MCF 10A (cell line): Measurements from ENCODE around the gene MACROD1. TPM values are rescaled to one million over a fixed set of nuclear protein-coding genes. Genes with fewer than 3 reads are reported as not detected.

Source experiments
- BruUV-seq: library from RNA; stranded (reverse); fragments of 400-500 nt; replicated peaks from 2 replicates; lab custom pipeline; 2021; lab: Mats Ljungman, UMichigan
- CTCF ChIA-PET: fragments of 300-600 bp; sonication (Branson Sonifier 250); formaldehyde crosslinking; extraction: SDS; loops from one replicate; lab custom pipeline; 2021; ENCODE audit warnings: antibody characterized with exemption, inconsistent platforms; lab: Yijun Ruan, JAX
- POLR2A ChIA-PET: fragments of 300-600, 350-650 bp; sonication (Branson Sonifier 250); formaldehyde crosslinking; extraction: SDS; loops from one replicate; lab custom pipeline; 2020; ENCODE audit warnings: antibody characterized with exemption, inconsistent platforms; lab: Yijun Ruan, JAX
- DNase-seq: peaks from one replicate; pipeline ENCODE4 v3.0.0-alpha.2; 2018; ENCODE audit not compliant: unreplicated experiment
- H3K27ac Mint-ChIP-seq: one replicate; pipeline ENCODE4 v1.8.0; 2022; ENCODE audit warnings: mild to moderate bottlenecking, low read depth, mixed read lengths; ENCODE audit not compliant: unreplicated experiment
- H3K27me3 Mint-ChIP-seq: one replicate; pipeline ENCODE4 v1.8.0; 2022; ENCODE audit warnings: mixed read lengths; ENCODE audit not compliant: insufficient read depth, unreplicated experiment
- H3K36me3 Mint-ChIP-seq: one replicate; pipeline ENCODE4 v1.8.0; 2022; ENCODE audit warnings: mild to moderate bottlenecking, moderate library complexity, mixed read lengths; ENCODE audit not compliant: insufficient read depth, unreplicated experiment
- H3K4me1 Mint-ChIP-seq: one replicate; pipeline ENCODE4 v1.8.0; 2022; ENCODE audit warnings: mixed read lengths; ENCODE audit not compliant: insufficient read depth, unreplicated experiment
- H3K4me3 Mint-ChIP-seq: one replicate; pipeline ENCODE4 v1.8.0; 2022; ENCODE audit warnings: mild to moderate bottlenecking, moderate library complexity, mixed read lengths; ENCODE audit not compliant: unreplicated experiment
- H3K9me3 Mint-ChIP-seq: one replicate; pipeline ENCODE4 v1.8.0; 2022; ENCODE audit warnings: mixed read lengths; ENCODE audit not compliant: unreplicated experiment
- CTCF ChIP-seq: fragments of 200-600 bp; IDR thresholded peaks from one replicate; pipeline ENCODE4 v1.8.0; 2022; ENCODE audit warnings: antibody characterized with exemption, mild to moderate bottlenecking; ENCODE audit not compliant: unreplicated experiment
- intact Hi-C: fragments of 100-400 bp; cut with micrococcal nuclease; formaldehyde crosslinking; loops from 2 replicates; pipeline ENCODE4 v1.14.1; 2022
- total RNA-seq: library from RNA; stranded (reverse); gene quantifications from 2 replicates; pipeline ENCODE4 v1.2.3, GENCODE V29; 2022

The MACROD1 gene
- total RNA-seq, 1 experiment from 2014 or later: 15.1 TPM

GRCh38 chr11:63991558-63991957 lies 174.4 kb downstream of the MACROD1 start:
- intact Hi-C loops: no loop called here
- DNase-seq: no peak
- Mint-ChIP-seq H3K36me3 (peaks cover 75% of the 10 kb centered on the region), H3K9me3 (no peaks in the 10 kb centered on the region), H3K27ac (no peak overlapping the region), H3K4me3 (no peak overlapping the region), H3K4me1 (peaks cover 23% of the 10 kb centered on the region), H3K27me3 (no peaks in the 10 kb centered on the region)
- no TSS peak for BruUV-seq
- TF ChIP-seq CTCF: no peak
- ChIA-PET CTCF (no interaction called here), POLR2A (interaction anchor here (1.2 kb wide), 1 partner anchor 14 kb away, joined by 3 read pairs; no protein-coding TSS in a partner anchor)

GRCh38 chr11:63986932-63987513 lies 178.9 kb downstream of the MACROD1 start:
- intact Hi-C loops: loop anchor here (1.0 to 5.0 kb wide), 2 partner anchors 11 to 160 kb away; no protein-coding TSS in a partner anchor
- TF ChIP-seq CTCF: no peak
- no peak for DNase-seq
- Mint-ChIP-seq H3K27me3 (no peaks in the 10 kb centered on the region), H3K27ac (no peak overlapping the region), H3K36me3 (peaks cover 46% of the 10 kb centered on the region), H3K4me3 (peak overlapping the region; percentile 87), H3K9me3 (no peaks in the 10 kb centered on the region), H3K4me1 (peaks cover 17% of the 10 kb centered on the region)
- POLR2A ChIA-PET: interaction anchor here (0.7 to 1.7 kb wide), 5 partner anchors 12 to 195 kb away, joined by 3 to 8 read pairs (median 5); partner anchors contain the start of gene COX8A
- CTCF ChIA-PET: no interaction called here
- BruUV-seq: TSS peak; percentile 65

GRCh38 chr11:63986156-63986931 lies 179.6 kb downstream of the MACROD1 start, which contains the start of gene OTUB1:
TSS of gene OTUB1 (plus strand) at chr11:63986438. CDS start at chr11:63986457, 19 bp downstream.
- intact Hi-C loops: loop anchor here (1.0 to 5.0 kb wide), 2 partner anchors 10 to 161 kb away; no protein-coding TSS in a partner anchor
- TF ChIP-seq CTCF: no peak
- Mint-ChIP-seq H3K9me3 (no peaks in the 10 kb centered on the region), H3K4me1 (peaks cover 10% of the 10 kb centered on the region), H3K27me3 (no peaks in the 10 kb centered on the region), H3K27ac (peak within 1 kb of the TSS; percentile 96), H3K36me3 (peaks cover 39% of the 10 kb centered on the region), H3K4me3 (peak within 1 kb of the TSS; percentile 87)
- ChIA-PET CTCF (interaction anchor here (0.8 to 1.2 kb wide), 4 partner anchors 10 to 161 kb away, joined by 3 read pairs; no protein-coding TSS in a partner anchor), POLR2A (interaction anchor here (0.7 to 1.7 kb wide), 10 partner anchors 9 to 195 kb away, joined by 3 to 36 read pairs (median 4); partner anchors contain the start of gene COX8A)
- no TSS peak for BruUV-seq
- peak; percentile 98 for DNase-seq

DNA sequence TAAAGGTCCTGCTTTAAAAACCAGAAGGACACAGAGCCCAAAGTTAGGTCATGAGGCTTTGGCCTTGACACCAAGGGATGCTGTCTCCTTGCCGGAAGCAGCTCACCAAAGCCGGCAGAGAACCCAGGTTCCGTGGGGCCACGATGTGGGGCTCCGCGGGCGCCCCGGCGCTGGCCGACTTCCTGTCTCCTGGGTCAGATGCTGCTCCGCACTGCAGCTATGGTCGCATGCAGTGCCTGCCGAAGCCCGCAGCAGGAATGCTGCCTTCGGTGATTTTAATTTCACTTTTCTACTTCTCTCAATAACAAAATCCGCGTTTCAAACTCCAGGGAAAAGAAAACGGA lies 180.1 kb downstream of the MACROD1 start:
- peak overlapping the region; percentile 87 for H3K4me3 Mint-ChIP-seq
- H3K27me3 Mint-ChIP-seq: no peaks in the 10 kb centered on the region
- ChIA-PET POLR2A (interaction anchor here (0.6 to 1.5 kb wide), 10 partner anchors 10 to 196 kb away, joined by 3 to 36 read pairs (median 3); partner anchors contain the start of gene COX8A), CTCF (interaction anchor here (0.8 to 1.2 kb wide), 4 partner anchors 9 to 162 kb away, joined by 3 read pairs; no protein-coding TSS in a partner anchor)
- TSS peak; percentile 86 for BruUV-seq
- no peaks in the 10 kb centered on the region for H3K9me3 Mint-ChIP-seq
- DNase-seq: no peak
- no peak for TF ChIP-seq CTCF
- intact Hi-C loops: loop anchor here (1.0 to 5.0 kb wide), 2 partner anchors 9 to 162 kb away; no protein-coding TSS in a partner anchor
- peaks cover 36% of the 10 kb centered on the region for H3K36me3 Mint-ChIP-seq
- H3K4me1 Mint-ChIP-seq: peaks cover 10% of the 10 kb centered on the region
- peak overlapping the region; percentile 96 for H3K27ac Mint-ChIP-seq
